Heart right ventricle (tissue), 16 donors: ENCODE results near the gene HSH2D. TPM values are rescaled to one million over a fixed set of nuclear protein-coding genes. Genes with fewer than 3 reads are reported as not detected.

Experiments
- ATAC-seq, 8 donors: fragments of 200-7000 bp; cut with Tn5 transposase; one replicate each; pipeline ENCODE4 v1.9.1; 2020; ENCODE audit warnings: mild to moderate bottlenecking in 8 of 8, moderate library complexity in 8 of 8, moderate number of reproducible peaks in 1 of 8
- DNase-seq, 2 donors: peaks; one replicate each; pipeline ENCODE4 v3.0.0-alpha.2; 2020
- H3K27ac ChIP-seq, 10 donors: fragments of 200-600 bp; sonication (generic) in 2 of 10; one replicate each; pipeline versions ENCODE4 v1.5.0 to v1.8.0; 2020 to 2022; ENCODE audit warnings: mild to moderate bottlenecking in 3 of 10
- H3K27me3 ChIP-seq, 7 donors: fragments of 200-600 bp; one replicate each; pipeline ENCODE4 v1.8.0; 2021 to 2022; ENCODE audit warnings: mild to moderate bottlenecking in 2 of 7
- H3K36me3 ChIP-seq, 9 donors: fragments of 200-600 bp; sonication (generic) in 1 of 9; one replicate each; pipeline versions ENCODE4 v1.5.0 to v1.8.0; 2020 to 2022; ENCODE audit warnings: mild to moderate bottlenecking in 2 of 9
- H3K4me1 ChIP-seq, 9 donors: fragments of 200-600 bp; sonication (generic) in 1 of 9; one replicate each; pipeline versions ENCODE4 v1.5.0 to v1.8.0; 2020 to 2022; ENCODE audit warnings: mild to moderate bottlenecking in 4 of 9
- H3K4me3 ChIP-seq, 10 donors: fragments of 200-600 bp; sonication (generic) in 2 of 10; one replicate each; pipeline versions ENCODE4 v1.5.0 to v1.8.0; 2020 to 2022; ENCODE audit warnings: mild to moderate bottlenecking in 7 of 10, moderate library complexity in 2 of 10
- H3K9me3 ChIP-seq, 11 donors: fragments of 200-600 bp in 10 of 11; sonication (generic) in 2 of 11; one replicate each; pipeline versions ENCODE4 v1.5.0 to v1.8.0; 2013 to 2022; ENCODE audit warnings: mild to moderate bottlenecking in 2 of 11, control low read depth in 1 of 11, moderate library complexity in 1 of 11
- WGBS, 2 donors: extraction: QIAGEN DNeasy Blood & Tissue Kit; methylation state at CpG; one replicate each; pipeline ENCODE4 v1.1.7; 2013; ENCODE audit warnings: inconsistent platforms in 1 of 2; 5-methylcytosine and 5-hydroxymethylcytosine counted together
- intact Hi-C, 10 donors: fragments of 100-400 bp; cut with DNase I; formaldehyde crosslinking; loops; one replicate each; pipeline versions ENCODE4 v1.11.1 to v1.14.2; 2022
- polyA plus RNA-seq, 2 donors: library from polyadenylated mRNA; stranded (reverse); fragments of 200-250 nt; gene quantifications; one replicate each; pipeline ENCODE4 v1.2.3, GENCODE V29; 2013
- total RNA-seq, 10 donors: library from RNA; stranded (reverse); fragmentation: NEBNext Ultra II Directional in 3 of 10; extraction: Animal tissue kit (Norgen Biotek cat#: 25700) in 3 of 10; gene quantifications; one replicate each; pipeline versions ENCODE4 v1.2.1 to v1.2.4, GENCODE V29; 2021 to 2023
- TF ChIP-seq, protein P1 (sequence below), 9 donors: fragments of 200-600 bp; sonication (generic) in 2 of 9; IDR thresholded peaks; one replicate each; pipeline versions ENCODE4 v1.5.0 to v1.8.0; 2021 to 2022; ENCODE audit warnings: antibody characterized with exemption in 9 of 9, mild to moderate bottlenecking in 5 of 9, moderate library complexity in 1 of 9
- donor health status: Arrhythmogenic right ventricular cardiomyopathy.
- donor health status: ischemic (EF 13 %, LVEDD 7.1; RV severe dilation, severe dysfunction).
- donor health status: healthy with polysubstance abuse.
- donor health status: DM: no; HTN: yes; CAD: no.
- donor health status: DM: no; HTN: no; CAD: no.
- donor health status: ischemic (EF 25% LVEDD 6.9; RV normal size, moderate dysfunction).
- donor health status: ischemic (EF 25% LVEDD 5.7; RV mildly dilated, moderate dysfunction).
- donor health status: healthy.
- donor health status: DM: yes; HTN: yes; CAD: no.
- donor health status: Ischemic cardiomyopathy.
- donor health status: ischemic (EF 35%, LVEDD 5.7; RV mildly dilated, moderate dysfunction).
- donor health status: nonischemic (EF 11% LVEDD 7.7; RV severe dilation, severe dysfunction).
- donor health status: DM: yes; HTN: yes; CAD: no.
- donor health status: PGD.
- donor health status: ischemic (EF 29% LVEDD 5.4; RV normal size, mild dysfunction).
- donor health status: nonischemic (EF 23%, LVEDD 6.1; RV moderate dilation, normal function).

The HSH2D gene
- total and polyA plus RNA-seq, 12 donors = 0.16 to 2.0 (median 0.51) TPM; not detected in 2

- intact Hi-C loops = no loop called here
- Histone ChIP-seq H3K27ac (no peak overlapping the region), H3K4me1 (no peaks in the 10 kb centered on the region), H3K4me3 (no peak overlapping the region), H3K27me3 (no peaks in the 10 kb centered on the region), H3K36me3 (peaks cover 0 to 3% (median 0%) of the 10 kb centered on the region in 9 donors), H3K9me3 (no peaks in the 10 kb centered on the region)
- TF ChIP-seq, protein P1, sequence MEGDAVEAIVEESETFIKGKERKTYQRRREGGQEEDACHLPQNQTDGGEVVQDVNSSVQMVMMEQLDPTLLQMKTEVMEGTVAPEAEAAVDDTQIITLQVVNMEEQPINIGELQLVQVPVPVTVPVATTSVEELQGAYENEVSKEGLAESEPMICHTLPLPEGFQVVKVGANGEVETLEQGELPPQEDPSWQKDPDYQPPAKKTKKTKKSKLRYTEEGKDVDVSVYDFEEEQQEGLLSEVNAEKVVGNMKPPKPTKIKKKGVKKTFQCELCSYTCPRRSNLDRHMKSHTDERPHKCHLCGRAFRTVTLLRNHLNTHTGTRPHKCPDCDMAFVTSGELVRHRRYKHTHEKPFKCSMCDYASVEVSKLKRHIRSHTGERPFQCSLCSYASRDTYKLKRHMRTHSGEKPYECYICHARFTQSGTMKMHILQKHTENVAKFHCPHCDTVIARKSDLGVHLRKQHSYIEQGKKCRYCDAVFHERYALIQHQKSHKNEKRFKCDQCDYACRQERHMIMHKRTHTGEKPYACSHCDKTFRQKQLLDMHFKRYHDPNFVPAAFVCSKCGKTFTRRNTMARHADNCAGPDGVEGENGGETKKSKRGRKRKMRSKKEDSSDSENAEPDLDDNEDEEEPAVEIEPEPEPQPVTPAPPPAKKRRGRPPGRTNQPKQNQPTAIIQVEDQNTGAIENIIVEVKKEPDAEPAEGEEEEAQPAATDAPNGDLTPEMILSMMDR (IDR thresholded peaks at IDR 0.05) = no peak
- ATAC-seq (no peak), DNase-seq (no peak)
- WGBS, 2 donors = 88 to 93% methylated on average over 5 of the region's 5 CpGs
These were observed 16.2 kb downstream of the HSH2D start for GRCh38 chr19:16159655-16160054.

GRCh38 chr19:16160445-16160942, 17.0 kb downstream of the HSH2D start:
- Histone ChIP-seq H3K4me1 (no peaks in the 10 kb centered on the region), H3K27ac (no peak overlapping the region), H3K27me3 (no peaks in the 10 kb centered on the region), H3K36me3 (no peaks in the 10 kb centered on the region), H3K4me3 (no peak overlapping the region), H3K9me3 (no peaks in the 10 kb centered on the region)
- WGBS, 2 donors = 71 to 76% methylated on average over 6 of the region's 6 CpGs
- TF ChIP-seq, protein P1 (IDR thresholded peaks at IDR 0.05) = no peak
- DNase-seq (no peak), ATAC-seq (no peak)
- intact Hi-C loops = no loop called here

DNA sequence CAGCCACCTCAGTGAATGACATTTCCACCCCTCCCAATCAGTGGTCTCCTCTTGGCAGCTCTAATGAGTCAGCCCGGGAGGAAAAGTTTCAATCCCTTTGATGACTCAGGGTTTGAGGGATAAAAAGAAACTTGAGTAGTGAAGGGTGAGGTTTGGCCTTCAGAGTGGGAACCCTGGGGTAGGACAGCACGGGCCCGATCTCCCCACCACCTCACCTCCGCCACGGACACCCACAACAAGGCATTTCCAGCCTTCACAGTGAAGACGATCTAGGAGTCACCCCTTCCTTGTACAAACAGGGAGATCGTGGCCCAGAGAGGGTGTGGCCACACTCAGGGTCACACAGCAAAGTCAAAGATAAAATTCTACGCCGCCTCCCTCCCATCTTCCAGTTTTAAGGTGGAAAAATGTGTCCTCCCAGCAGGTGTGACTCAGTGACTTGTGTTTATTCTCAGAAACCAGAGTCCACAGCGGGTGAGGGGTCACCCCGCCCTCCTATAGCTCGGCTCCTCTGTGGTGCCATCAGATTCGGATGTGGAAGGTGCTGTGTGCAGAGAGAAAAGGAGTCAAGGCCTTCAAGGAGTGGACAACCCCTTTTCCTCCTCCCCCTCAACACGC, 17.6 kb downstream of the HSH2D start:
- no peak overlapping the region for H3K27ac ChIP-seq
- ATAC-seq = no peak

GRCh38 chr19:16161840-16162239, 18.4 kb downstream of the HSH2D start:
- no peak overlapping the region for H3K27ac ChIP-seq
- intact Hi-C loops = no loop called here
- WGBS, 2 donors = 81 to 85% methylated on average over 3 of the region's 3 CpGs
- H3K27me3 ChIP-seq = no peaks in the 10 kb centered on the region
- no peaks in the 10 kb centered on the region for H3K36me3 ChIP-seq
- H3K4me1 ChIP-seq = no peaks in the 10 kb centered on the region
- DNase-seq (no peak), ATAC-seq (no peak)
- H3K9me3 ChIP-seq = no peaks in the 10 kb centered on the region
- TF ChIP-seq, protein P1 (IDR thresholded peaks at IDR 0.05) = no peak
- H3K4me3 ChIP-seq = no peak overlapping the region

More for the DNA sequence above, 17.6 kb downstream of the HSH2D start:
- H3K9me3 ChIP-seq = no peaks in the 10 kb centered on the region
- no peak overlapping the region for H3K4me3 ChIP-seq
- DNase-seq = no peak
- no peaks in the 10 kb centered on the region for H3K36me3 ChIP-seq
- intact Hi-C loops = no loop called here
- 72% methylated on average over 14 of the region's 14 CpGs for WGBS, 2 donors
- no peaks in the 10 kb centered on the region for H3K27me3 ChIP-seq
- TF ChIP-seq, protein P1 (IDR thresholded peaks at IDR 0.05) = no peak
- H3K4me1 ChIP-seq = no peaks in the 10 kb centered on the region
